Muscle layer of colon (tissue), 2 donors: ENCODE data around the gene GUCA1A.
"Not testable (repeated sequence)": the region's sequence is repeated elsewhere in the genome, so short reads cannot be mapped to it uniquely, and the experiment has no call there.

Experiments used
- H3K27ac ChIP-seq: one replicate; pipeline ENCODE4 v1.7.0; 2013; ENCODE audit warnings: low read depth, mild to moderate bottlenecking, low read length, moderate library complexity
- H3K27me3 ChIP-seq, 2 donors: one replicate each; pipeline ENCODE4 v1.7.0; 2013; ENCODE audit warnings: low read length in 2 of 2, mild to moderate bottlenecking in 2 of 2; ENCODE audit not compliant: insufficient read depth in 2 of 2, control insufficient read depth in 1 of 2
- H3K36me3 ChIP-seq: one replicate; pipeline ENCODE4 v1.7.0; 2013; ENCODE audit warnings: mild to moderate bottlenecking, low read length; ENCODE audit not compliant: insufficient read depth
- H3K4me1 ChIP-seq: one replicate; pipeline ENCODE4 v1.7.0; 2013; ENCODE audit warnings: mild to moderate bottlenecking, low read length; ENCODE audit not compliant: insufficient read depth
- H3K4me3 ChIP-seq, 2 donors: one replicate each; pipeline ENCODE4 v1.7.0; 2013; ENCODE audit warnings: low read length in 2 of 2, low read depth in 1 of 2, mild to moderate bottlenecking in 1 of 2, moderate library complexity in 1 of 2
- H3K9ac ChIP-seq: one replicate; pipeline ENCODE4 v1.7.0; 2013; ENCODE audit warnings: low read length
- H3K9me3 ChIP-seq: one replicate; pipeline ENCODE4 v1.7.0; 2013; ENCODE audit warnings: mild to moderate bottlenecking, low read length
- donor health status: abdominal sarcoma.
- donor health status: Adenocarcinoma of cecum.

GUCA1A gene

GRCh38 chr6:42150254-42150653 lies 22.9 kb upstream of the GUCA1A start:
- Histone ChIP-seq H3K36me3 (no peaks in the 10 kb centered on the region), H3K9ac (no peak overlapping the region), H3K27ac (no peak overlapping the region), H3K9me3 (no peaks in the 10 kb centered on the region), H3K4me1 (no peaks in the 10 kb centered on the region), H3K27me3 (no peaks in the 10 kb centered on the region), H3K4me3 (no peak overlapping the region)

GRCh38 chr6:42152024-42152423 lies 21.1 kb upstream of the GUCA1A start:
- no peaks in the 10 kb centered on the region for H3K4me1 ChIP-seq
- no peaks in the 10 kb centered on the region for H3K36me3 ChIP-seq
- H3K4me3 ChIP-seq = no peak overlapping the region
- no peaks in the 10 kb centered on the region for H3K27me3 ChIP-seq
- no peak overlapping the region for H3K27ac ChIP-seq
- no peaks in the 10 kb centered on the region for H3K9me3 ChIP-seq
- no peak overlapping the region for H3K9ac ChIP-seq

- not testable (repeated sequence) for H3K9ac ChIP-seq, H3K9me3 ChIP-seq, H3K27me3 ChIP-seq, H3K27ac ChIP-seq, H3K4me3 ChIP-seq, H3K4me1 ChIP-seq, H3K36me3 ChIP-seq
Observed at GRCh38 chr6:42152528-42153213, 20.5 kb upstream of the GUCA1A start.

GRCh38 chr6:42153921-42154320 lies 19.2 kb upstream of the GUCA1A start:
- no peaks in the 10 kb centered on the region for H3K4me1 ChIP-seq
- no peaks in the 10 kb centered on the region for H3K27me3 ChIP-seq
- no peak overlapping the region for H3K4me3 ChIP-seq
- H3K27ac ChIP-seq = no peak overlapping the region
- H3K9ac ChIP-seq = no peak overlapping the region
- H3K9me3 ChIP-seq = no peaks in the 10 kb centered on the region
- H3K36me3 ChIP-seq = no peaks in the 10 kb centered on the region

GRCh38 chr6:42154461-42155209 lies 18.5 kb upstream of the GUCA1A start:
- Histone ChIP-seq H3K9me3 (no peaks in the 10 kb centered on the region), H3K4me1 (no peaks in the 10 kb centered on the region), H3K4me3 (no peak overlapping the region), H3K36me3 (no peaks in the 10 kb centered on the region), H3K9ac (no peak overlapping the region), H3K27me3 (no peaks in the 10 kb centered on the region), H3K27ac (no peak overlapping the region)

- Histone ChIP-seq H3K27me3 (no peaks in the 10 kb centered on the region), H3K4me1 (no peaks in the 10 kb centered on the region), H3K27ac (no peak overlapping the region), H3K9me3 (no peaks in the 10 kb centered on the region), H3K9ac (no peak overlapping the region), H3K36me3 (no peaks in the 10 kb centered on the region), H3K4me3 (no peak overlapping the region)
Observed at GRCh38 chr6:42155293-42155692, 17.9 kb upstream of the GUCA1A start.

- Histone ChIP-seq H3K4me1 (no peaks in the 10 kb centered on the region), H3K9ac (no peak overlapping the region), H3K9me3 (no peaks in the 10 kb centered on the region), H3K4me3 (no peak overlapping the region), H3K36me3 (no peaks in the 10 kb centered on the region), H3K27ac (no peak overlapping the region), H3K27me3 (no peaks in the 10 kb centered on the region)
Observed at GRCh38 chr6:42156638-42157037, 16.5 kb upstream of the GUCA1A start.

GRCh38 chr6:42158011-42158410 lies 15.2 kb upstream of the GUCA1A start:
- Histone ChIP-seq H3K36me3 (no peaks in the 10 kb centered on the region), H3K4me1 (no peaks in the 10 kb centered on the region), H3K4me3 (no peak overlapping the region), H3K9me3 (no peaks in the 10 kb centered on the region), H3K27ac (no peak overlapping the region), H3K27me3 (no peaks in the 10 kb centered on the region), H3K9ac (no peak overlapping the region)

- no peaks in the 10 kb centered on the region for H3K36me3 ChIP-seq
- H3K4me1 ChIP-seq = no peaks in the 10 kb centered on the region
- no peak overlapping the region for H3K27ac ChIP-seq
- H3K9ac ChIP-seq = no peak overlapping the region
- H3K9me3 ChIP-seq = no peaks in the 10 kb centered on the region
- H3K27me3 ChIP-seq = no peaks in the 10 kb centered on the region
- no peak overlapping the region for H3K4me3 ChIP-seq
Observed at GRCh38 chr6:42158631-42159030, 14.5 kb upstream of the GUCA1A start.

- no peaks in the 10 kb centered on the region for H3K9me3 ChIP-seq
- no peak overlapping the region for H3K27ac ChIP-seq
Observed at GRCh38 chr6:42159431-42160024, 13.6 kb upstream of the GUCA1A start.

GRCh38 chr6:42162384-42162783 lies 10.8 kb upstream of the GUCA1A start:
- Histone ChIP-seq H3K4me3 (no peak overlapping the region), H3K27ac (no peak overlapping the region)

More at GRCh38 chr6:42159431-42160024, 13.6 kb upstream of the GUCA1A start:
- no peaks in the 10 kb centered on the region for H3K4me1 ChIP-seq
- no peaks in the 10 kb centered on the region for H3K36me3 ChIP-seq
- H3K27me3 ChIP-seq = no peaks in the 10 kb centered on the region
- no peak overlapping the region for H3K4me3 ChIP-seq
- no peak overlapping the region for H3K9ac ChIP-seq

More at GRCh38 chr6:42162384-42162783, 10.8 kb upstream of the GUCA1A start:
- Histone ChIP-seq H3K36me3 (no peaks in the 10 kb centered on the region), H3K9ac (no peak overlapping the region), H3K4me1 (no peaks in the 10 kb centered on the region), H3K27me3 (peaks cover 0 to 4% of the 10 kb centered on the region in 2 donors), H3K9me3 (no peaks in the 10 kb centered on the region)
